Astrocyte (in vitro differentiated cells and primary cell): ENCODE data around the gene SLC35G1.

ENCODE experiments used
- EZH2 ChIP-seq: IDR thresholded peaks from 2 replicates; pipeline ENCODE4 v1.6.1; 2012; ENCODE audit warnings: mild to moderate bottlenecking, low read length, inconsistent platforms; ENCODE audit not compliant: insufficient read depth
- TF ChIP-seq, protein P1 (sequence below): IDR thresholded peaks from 2 replicates; pipeline ENCODE4 v1.5.1; 2011; ENCODE audit warnings: low read depth, mild to moderate bottlenecking, inconsistent platforms, low read length, moderate library complexity; ENCODE audit not compliant: insufficient read depth

DNA sequence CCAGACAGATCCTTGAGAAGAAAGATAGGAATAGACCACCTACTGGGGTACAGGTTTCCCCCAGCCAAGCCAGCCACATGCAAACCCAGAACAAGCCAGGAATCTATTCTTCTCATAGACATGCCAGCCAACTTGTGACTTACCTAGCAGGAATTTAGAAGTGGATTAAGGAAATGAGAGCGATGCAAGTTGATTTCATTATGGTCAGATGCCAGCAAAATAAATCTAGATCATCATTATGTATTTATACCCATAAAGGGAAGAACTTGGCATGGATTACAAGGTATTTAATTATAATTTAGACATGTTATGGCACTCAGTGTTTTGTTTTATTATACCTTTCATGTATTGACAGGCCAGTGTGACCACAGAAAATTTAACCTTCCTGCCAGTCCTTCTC lies 32.8 kb downstream of the SLC35G1 start:
- TF ChIP-seq, protein P1, sequence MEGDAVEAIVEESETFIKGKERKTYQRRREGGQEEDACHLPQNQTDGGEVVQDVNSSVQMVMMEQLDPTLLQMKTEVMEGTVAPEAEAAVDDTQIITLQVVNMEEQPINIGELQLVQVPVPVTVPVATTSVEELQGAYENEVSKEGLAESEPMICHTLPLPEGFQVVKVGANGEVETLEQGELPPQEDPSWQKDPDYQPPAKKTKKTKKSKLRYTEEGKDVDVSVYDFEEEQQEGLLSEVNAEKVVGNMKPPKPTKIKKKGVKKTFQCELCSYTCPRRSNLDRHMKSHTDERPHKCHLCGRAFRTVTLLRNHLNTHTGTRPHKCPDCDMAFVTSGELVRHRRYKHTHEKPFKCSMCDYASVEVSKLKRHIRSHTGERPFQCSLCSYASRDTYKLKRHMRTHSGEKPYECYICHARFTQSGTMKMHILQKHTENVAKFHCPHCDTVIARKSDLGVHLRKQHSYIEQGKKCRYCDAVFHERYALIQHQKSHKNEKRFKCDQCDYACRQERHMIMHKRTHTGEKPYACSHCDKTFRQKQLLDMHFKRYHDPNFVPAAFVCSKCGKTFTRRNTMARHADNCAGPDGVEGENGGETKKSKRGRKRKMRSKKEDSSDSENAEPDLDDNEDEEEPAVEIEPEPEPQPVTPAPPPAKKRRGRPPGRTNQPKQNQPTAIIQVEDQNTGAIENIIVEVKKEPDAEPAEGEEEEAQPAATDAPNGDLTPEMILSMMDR = no peak
- no peak for TF ChIP-seq EZH2
